C4-2B (cell line): ENCODE results near the gene ATG2B.

Experiments used
- CTCF ChIP-seq: fragments of 450-650 bp; conservative IDR thresholded peaks from 2 replicates; pipeline ENCODE4 v1.5.1; 2017; ENCODE audit warnings: mild to moderate bottlenecking
- ZFX ChIP-seq: fragments of 450-650 bp; IDR thresholded peaks from 2 replicates; pipeline ENCODE4 v1.6.1; 2017

- TF ChIP-seq CTCF (no peak), ZFX (no peak)
Measured at GRCh38 chr14:96352708-96353107, 10.4 kb downstream of the ATG2B start.
